Right hindlimb (tissue), 1 donor: ENCODE measurements around the gene GDF3.

Source experiments
- DNase-seq: peaks from one replicate; pipeline ENCODE4 v3.0.0-alpha.2; 2018

Gene GDF3

GRCh38 chr12:7666595-7666994, 29.0 kb downstream of the GDF3 start:
- no peak for DNase-seq

DNA sequence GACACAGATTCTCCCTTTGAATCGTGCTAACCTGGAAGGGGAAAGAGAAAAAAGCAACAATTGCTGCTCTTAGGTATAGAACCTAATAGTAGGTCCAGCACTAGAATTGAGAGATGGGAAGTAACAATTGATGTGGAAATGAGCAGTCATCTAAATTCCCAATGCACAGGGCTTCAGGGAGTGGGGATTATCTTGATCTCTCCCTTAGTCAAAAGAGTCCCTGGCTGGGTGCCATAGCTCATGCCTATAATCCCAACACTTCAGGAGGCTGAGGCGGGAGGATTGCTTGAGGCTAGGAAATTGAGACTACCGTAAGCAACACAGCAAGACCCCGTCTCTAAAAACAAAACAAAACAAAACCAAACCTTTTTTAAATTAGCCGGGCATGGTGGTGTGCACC, 33.8 kb downstream of the GDF3 start:
- DNase-seq = no peak

DNA sequence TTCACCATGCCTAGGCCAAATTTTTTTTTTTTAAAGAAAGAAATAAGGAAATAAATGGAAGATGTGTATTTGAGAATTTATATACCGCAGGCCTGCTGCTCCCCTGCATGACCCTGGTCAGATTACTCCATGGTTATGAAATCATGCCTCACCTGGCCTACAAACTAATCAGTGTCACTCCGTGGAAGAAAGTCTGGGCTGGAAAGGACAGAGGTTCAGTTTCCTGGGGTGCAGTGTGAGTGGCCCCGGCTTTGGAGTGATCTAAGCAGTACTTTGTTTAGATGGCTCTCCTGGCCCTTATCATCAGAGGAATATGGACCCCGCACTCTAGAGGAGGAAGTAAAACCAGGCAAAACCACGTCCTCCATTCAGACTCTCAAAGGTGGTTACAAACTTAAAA, 39.5 kb downstream of the GDF3 start:
- no peak for DNase-seq

- DNase-seq = no peak
These were observed 45.5 kb downstream of the GDF3 start for GRCh38 chr12:7650091-7650490.

- DNase-seq = no peak
These were observed 48.5 kb downstream of the GDF3 start for GRCh38 chr12:7647071-7647470.

DNA sequence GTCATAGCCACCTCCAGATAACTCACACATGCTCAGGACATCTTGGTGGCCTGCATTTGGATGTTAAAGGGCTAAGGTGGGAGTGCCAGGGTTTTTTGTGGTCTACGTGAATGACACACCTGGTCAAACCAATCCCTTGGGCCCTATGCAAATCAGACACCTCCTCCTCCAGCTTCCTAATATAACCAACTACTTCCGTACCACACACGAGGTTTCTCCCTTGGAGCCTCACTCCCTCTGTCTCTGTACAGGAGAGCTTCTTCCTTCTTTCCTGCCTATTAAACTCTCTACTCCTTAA, 49.4 kb downstream of the GDF3 start:
- DNase-seq = no peak

DNA sequence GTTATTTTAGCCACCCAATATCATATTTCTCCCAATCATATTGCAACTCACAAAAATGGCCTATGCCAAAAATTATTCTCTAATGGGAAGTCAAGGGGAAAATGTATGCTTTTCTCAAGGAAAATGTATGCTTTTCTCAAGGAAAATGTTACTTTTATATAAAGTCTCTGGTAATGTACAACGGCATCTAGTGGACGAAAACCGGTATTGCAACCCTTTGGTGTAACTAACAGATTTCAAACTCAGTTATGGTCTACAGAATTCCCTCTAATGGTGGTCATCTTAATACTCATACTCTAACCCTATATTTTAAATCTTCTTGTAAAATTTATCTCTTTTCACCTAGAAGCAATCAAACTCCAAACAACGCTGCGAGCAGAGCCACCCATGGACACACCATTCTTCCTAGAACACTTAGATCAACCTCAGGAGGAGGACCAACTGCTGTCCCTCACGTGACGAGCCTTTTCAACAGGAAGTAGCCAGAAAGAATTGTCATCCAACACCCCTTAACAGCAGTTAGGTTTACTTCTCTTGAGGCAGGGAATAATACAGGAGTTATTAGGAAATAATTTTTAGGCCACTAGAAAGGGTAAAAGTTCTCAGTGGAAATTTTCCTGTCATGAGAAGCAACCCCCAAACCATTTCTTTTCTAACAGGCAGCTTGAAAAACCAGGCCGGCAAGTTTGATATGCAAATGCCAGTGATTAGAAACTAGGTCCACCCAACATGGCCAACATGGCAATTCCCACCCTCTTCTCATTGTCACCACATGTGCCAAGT, 50.0 kb downstream of the GDF3 start:
- DNase-seq = no peak

GRCh38 chr12:7642876-7643309, 52.7 kb downstream of the GDF3 start:
- DNase-seq = no peak

GRCh38 chr12:7642287-7642686, 53.3 kb downstream of the GDF3 start:
- DNase-seq = no peak

- DNase-seq = peak; percentile 35
These were observed 55.2 kb downstream of the GDF3 start for GRCh38 chr12:7640123-7640995.
